K562 (cell line): Measurements from ENCODE around the gene PACSIN3. TPM values are rescaled to one million over a fixed set of nuclear protein-coding genes. Genes with fewer than 3 reads are reported as not detected.

ENCODE experiments used
- ATAC-seq: fragments of 200-7000 bp; cut with Tn5 transposase; 3 replicates; pipeline ENCODE4 v1.9.1; 2020; ENCODE audit warnings: moderate library complexity
- BruUV-seq: library from RNA; stranded (reverse); fragments of 400-500 nt; replicated peaks from 2 replicates; lab custom pipeline; 2021; lab: Mats Ljungman, UMichigan
- CTCF ChIA-PET: fragments of 300-600 bp; formaldehyde crosslinking; extraction: SDS; loops from one replicate; lab custom pipeline; 2021; ENCODE audit warnings: low intra/inter-chr PET ratio; lab: Yijun Ruan, JAX
- POLR2A ChIA-PET: fragments of 300-600, 350-650 bp; sonication (Branson Sonifier 250); formaldehyde crosslinking; extraction: SDS; loops from one replicate; lab custom pipeline; 2021; ENCODE audit warnings: antibody characterized with exemption, inconsistent platforms; lab: Yijun Ruan, JAX
- DNase-seq, 4 experiments: peaks; one replicate each; pipeline versions ENCODE4 v3.0.0 to v3.0.0-alpha.2; 2011 to 2018; ENCODE audit warnings: low spot score in 3 of 4, mixed read lengths in 3 of 4; ENCODE audit errors: extremely low read depth in 1 of 4
- FAIRE-seq: peaks from 2 replicates; lab custom pipeline; 2011; peaks lifted over from hg19 to GRCh38; lab: Jason Lieb, UNC
- H2AFZ ChIP-seq: 2 replicates; pipeline ENCODE4 v1.6.0; 2011; ENCODE audit warnings: low read depth, low read length, control low read depth, inconsistent platforms
- H3K27ac ChIP-seq: fragments of 200-600 bp; 3 replicates; pipeline ENCODE4 v1.8.0; 2011; ENCODE audit warnings: low read depth, mild to moderate bottlenecking, control low read depth, inconsistent platforms, low read length, moderate library complexity, mixed read lengths; ENCODE audit errors: extremely low read depth
- H3K27me3 ChIP-seq, 2 experiments: fragments of 300-600 bp in 1 of 2; 2 replicates in 1 of 2; 3 replicates in 1 of 2; pipeline versions ENCODE4 v1.6.0 to v1.8.0; 2011; ENCODE audit warnings: inconsistent platforms in 2 of 2, low read length in 2 of 2, mild to moderate bottlenecking in 1 of 2, mixed read lengths in 1 of 2, moderate library complexity in 1 of 2; ENCODE audit not compliant: control insufficient read depth in 2 of 2, insufficient read depth in 2 of 2
- H3K36me3 ChIP-seq: fragments of 300-600 bp; 3 replicates; pipeline ENCODE4 v1.8.0; 2011; ENCODE audit warnings: mild to moderate bottlenecking, low read length, inconsistent platforms; ENCODE audit not compliant: control insufficient read depth, insufficient read depth
- H3K4me1 ChIP-seq, 2 experiments: fragments of 200-600 bp in 1 of 2; replicated peaks in 1 of 2; 2 replicates in 1 of 2; 3 replicates in 1 of 2; pipeline versions ENCODE4 v1.5.1 to v1.8.0; 2011; ENCODE audit warnings: inconsistent platforms in 2 of 2, low read length in 2 of 2, mild to moderate bottlenecking in 1 of 2, mixed read lengths in 1 of 2, moderate library complexity in 1 of 2; ENCODE audit not compliant: control insufficient read depth in 2 of 2, insufficient read depth in 2 of 2
- H3K4me2 ChIP-seq: 2 replicates; pipeline ENCODE4 v1.6.1; 2011; ENCODE audit warnings: low read length, control low read depth, inconsistent platforms, mixed read lengths; ENCODE audit not compliant: insufficient read depth
- H3K4me3 ChIP-seq: fragments of 200-600 bp; sonication (generic), shearing (Covaris generic); 2 replicates; pipeline ENCODE4 v1.5.1; 2016; ENCODE audit warnings: control low read depth, inconsistent platforms
- H3K79me2 ChIP-seq: fragments of 200-600 bp; 3 replicates; pipeline ENCODE4 v1.8.0; 2011; ENCODE audit warnings: low read length, inconsistent platforms; ENCODE audit not compliant: control insufficient read depth, insufficient read depth
- H3K9ac ChIP-seq, 2 experiments: 2 replicates each; pipeline versions ENCODE4 v1.6.0 to v1.6.1; 2011; ENCODE audit warnings: low read depth in 2 of 2, low read length in 2 of 2, control low read depth in 1 of 2, inconsistent platforms in 1 of 2, mild to moderate bottlenecking in 1 of 2, mixed read lengths in 1 of 2; ENCODE audit not compliant: insufficient read depth in 1 of 2
- H3K9me1 ChIP-seq: one replicate; pipeline ENCODE4 v1.6.0; 2011; ENCODE audit warnings: inconsistent platforms, mild to moderate bottlenecking, low read length, moderate library complexity; ENCODE audit not compliant: control insufficient read depth, insufficient read depth
- H3K9me3 ChIP-seq: replicated peaks from 2 replicates; pipeline ENCODE4 v1.5.1; 2011; ENCODE audit warnings: low read depth, low read length, inconsistent platforms; ENCODE audit not compliant: control insufficient read depth, insufficient read depth
- H4K20me1 ChIP-seq: replicated peaks from 2 replicates; pipeline ENCODE4 v1.6.1; 2011; ENCODE audit warnings: low read length, inconsistent platforms, mixed read lengths; ENCODE audit not compliant: control insufficient read depth, insufficient read depth
- ARID1B ChIP-seq: fragments of 450-650 bp; IDR thresholded peaks from 2 replicates; pipeline ENCODE4 v1.6.1; 2016; ENCODE audit warnings: antibody characterized with exemption, mild to moderate bottlenecking, inconsistent platforms
- ATF3 ChIP-seq, 2 experiments: fragments of 450-650 bp in 1 of 2; sonication (generic) in 1 of 2; formaldehyde crosslinking in 1 of 2; IDR thresholded peaks in 1 of 2; conservative IDR thresholded peaks in 1 of 2; 2 replicates each; pipeline versions ENCODE4 v1.6.1 to v1.8.1; 2016 to 2023; ENCODE audit warnings: mild to moderate bottlenecking in 2 of 2, moderate library complexity in 2 of 2, inconsistent platforms in 1 of 2, missing genetic modification reagents in 1 of 2
- CBX3 ChIP-seq, 2 experiments: IDR thresholded peaks; 1 replicate in 1 of 2; 2 replicates in 1 of 2; pipeline ENCODE4 v1.6.1; 2012; ENCODE audit warnings: inconsistent platforms in 2 of 2, low read length in 2 of 2, borderline replicate concordance in 1 of 2, control low read depth in 1 of 2
- CEBPG ChIP-seq, 3 experiments: fragments of 200-800 bp in 1 of 3; sonication (Bioruptor generic) in 1 of 3; sonication (generic) in 1 of 3; formaldehyde crosslinking in 1 of 3; IDR thresholded peaks in 2 of 3; conservative IDR thresholded peaks in 1 of 3; 2 replicates each; pipeline versions ENCODE4 v1.6.1 to v1.8.0; 2016 to 2022; ENCODE audit warnings: missing compliant biosample characterization in 2 of 3, missing genetic modification characterization in 2 of 3, mild to moderate bottlenecking in 1 of 3, missing genetic modification reagents in 1 of 3
- FUS ChIP-seq: fragments of 200-400 bp; formaldehyde crosslinking; optimal IDR thresholded peaks from 2 replicates; pipeline ENCODE3; 2017; ENCODE audit warnings: low read depth, low read length
- HDAC1 ChIP-seq, 2 experiments: fragments of 450-650 bp; IDR thresholded peaks; 2 replicates each; pipeline ENCODE4 v1.6.1; 2016 to 2017; ENCODE audit warnings: inconsistent platforms in 1 of 2, mild to moderate bottlenecking in 1 of 2, moderate library complexity in 1 of 2
- ILK ChIP-seq: fragments of 450-650 bp; IDR thresholded peaks from 2 replicates; pipeline ENCODE4 v1.6.1; 2016; ENCODE audit warnings: missing genetic modification characterization, low read depth, mild to moderate bottlenecking, missing compliant biosample characterization, moderate library complexity, borderline replicate concordance
- LARP7 ChIP-seq: fragments of 450-650 bp; IDR thresholded peaks from 2 replicates; pipeline ENCODE4 v1.6.1; 2016
- LCOR ChIP-seq: sonication (generic); formaldehyde crosslinking; IDR thresholded peaks from 2 replicates; pipeline ENCODE4 v1.8.0; 2022; ENCODE audit warnings: mild to moderate bottlenecking, missing genetic modification reagents
- MCM7 ChIP-seq, 2 experiments: fragments of 450-650 bp; IDR thresholded peaks; 2 replicates each; pipeline ENCODE4 v1.6.1; 2016 to 2018
- TGIF2 ChIP-seq: sonication (generic); formaldehyde crosslinking; IDR thresholded peaks from 2 replicates; pipeline ENCODE4 v1.8.1; 2022; ENCODE audit warnings: mild to moderate bottlenecking, missing genetic modification reagents, moderate library complexity
- ZBTB1 ChIP-seq: sonication (generic); formaldehyde crosslinking; IDR thresholded peaks from 2 replicates; pipeline ENCODE4 v1.8.1; 2023; ENCODE audit warnings: missing genetic modification reagents, low read depth, mild to moderate bottlenecking, borderline replicate concordance
- ZNF175 ChIP-seq: fragments of 200-800 bp; sonication (Bioruptor generic); IDR thresholded peaks from 2 replicates; pipeline ENCODE4 v1.6.1; 2016; ENCODE audit warnings: low read depth, mild to moderate bottlenecking, missing genetic modification characterization, missing compliant biosample characterization
- ZNF239 ChIP-seq: fragments of 250-450 bp; sonication (Bioruptor Pico); IDR thresholded peaks from 2 replicates; pipeline ENCODE4 v1.4.0; 2020; ENCODE audit warnings: mild to moderate bottlenecking
- ZNF311 ChIP-seq: fragments of 250-450 bp; sonication (Bioruptor Pico); IDR thresholded peaks from 2 replicates; pipeline ENCODE4 v1.4.0; 2020; ENCODE audit warnings: mild to moderate bottlenecking, moderate library complexity
- ZNF707 ChIP-seq: fragments of 250-450 bp; sonication (Bioruptor Pico); conservative IDR thresholded peaks from 2 replicates; pipeline ENCODE4 v1.8.0; 2022; ENCODE audit warnings: inconsistent platforms, mild to moderate bottlenecking, moderate library complexity
- ZNF740 ChIP-seq, 3 experiments: fragments of 200-800 bp in 1 of 3; sonication (Bioruptor generic) in 1 of 3; sonication (generic) in 1 of 3; formaldehyde crosslinking in 1 of 3; IDR thresholded peaks; 2 replicates each; pipeline versions ENCODE4 v1.6.1 to v1.8.0; 2016 to 2022; ENCODE audit warnings: mild to moderate bottlenecking in 2 of 3, missing compliant biosample characterization in 2 of 3, missing genetic modification characterization in 2 of 3, missing genetic modification reagents in 1 of 3
- ZSCAN32 ChIP-seq: fragments of 450-650 bp; formaldehyde crosslinking; IDR thresholded peaks from 2 replicates; pipeline ENCODE4 v1.4.0; 2020; ENCODE audit warnings: mild to moderate bottlenecking, moderate library complexity
- WGBS: fragments of 100-300 bp; shearing (Covaris generic); methylation state at CpG from one replicate; pipeline ENCODE4 v1.1.6; 2016; ENCODE audit warnings: low coverage, mixed read lengths; ENCODE audit not compliant: insufficient coverage; ENCODE audit errors: missing lambda C conversion rate; 5-methylcytosine and 5-hydroxymethylcytosine counted together
- in situ Hi-C: fragments of 300-500 bp; cut with MboI; formaldehyde crosslinking; loops from 4 replicates; pipeline ENCODE4 v1.15.0; 2018; ENCODE audit warnings: inconsistent platforms, mixed read lengths
- intact Hi-C: fragments of 100-400 bp; cut with micrococcal nuclease; formaldehyde crosslinking; loops from 2 replicates; pipeline ENCODE4 v1.14.2; 2022
- polyA plus RNA-seq, 8 experiments: library from polyadenylated mRNA; depleted of rRNA in 4 of 8; stranded (reverse) in 5 of 8; unstranded in 3 of 8; fragments of >200 nt; fragmentation: Nextera tagmentation in 2 of 8; fragmentation: Illumina TruSeq in 1 of 8; extraction: Ambion mirVana in 2 of 8; extraction: Trizol in 1 of 8; gene quantifications; 2 replicates each; pipeline versions ENCODE4 v1.2.1 to v1.2.3, GENCODE V29; 2011 to 2014; ENCODE audit warnings: inconsistent platforms in 1 of 8, missing spikeins in 1 of 8
- total RNA-seq, 7 experiments: library from RNA; depleted of rRNA in 6 of 7; stranded (reverse); fragments of >200 nt in 6 of 7; fragmentation: Illumina TruSeq in 2 of 7; extraction: Trizol in 2 of 7; gene quantifications; 2 replicates each; pipeline versions ENCODE4 v1.2.1 to v1.2.3, GENCODE V29; 2011 to 2021; ENCODE audit warnings: low replicate concordance in 1 of 7

PACSIN3 gene
- total and polyA plus RNA-seq, 9 of the 15 experiments (the other 6 are each of a cell fraction or from before 2014, with no cell fraction given), result 0.13 to 18.1 (median 7.1) TPM

GRCh38 chr11:47177229-47177845, 8.9 kb downstream of the PACSIN3 start:
- peaks cover 43% of the 10 kb centered on the region for H3K36me3 ChIP-seq
- peaks cover 6% of the 10 kb centered on the region; the same call in 1 of the 2 replicates for H4K20me1 ChIP-seq
- peaks cover 3% of the 10 kb centered on the region for H3K9me1 ChIP-seq
- H2AFZ ChIP-seq, result peak overlapping the region; percentile 97
- intact Hi-C loops (loop anchor here (1.0 to 2.0 kb wide), 5 partner anchors 71 to 277 kb away; partner anchors contain the start of genes ACP2 and SLC39A13), in situ Hi-C loops (loop anchor here (10.0 kb wide), 1 partner anchor 167 kb away; no protein-coding TSS in a partner anchor)
- 2% methylated on average over 21 of the region's 21 CpGs for WGBS
- H3K9ac ChIP-seq, result peak overlapping the region; percentile 87 to 96
- BruUV-seq, result no TSS peak
- peak overlapping the region; percentile 89 for H3K4me3 ChIP-seq
- ATAC-seq (peak; percentile 70), DNase-seq (peak; percentile 62 to 80 (median 66)), FAIRE-seq (no peak)
- H3K27ac ChIP-seq, result peak overlapping the region; percentile 88
- no peaks in the 10 kb centered on the region for H3K9me3 ChIP-seq
- CTCF ChIA-PET, result interaction anchor here (0.7 to 1.9 kb wide), 2 partner anchors 24 to 178 kb away, joined by 3 to 10 read pairs; no protein-coding TSS in a partner anchor
- POLR2A ChIA-PET, result interaction anchor here (0.6 to 1.5 kb wide), 3 partner anchors 10 to 248 kb away, joined by 3 to 11 read pairs (median 6); no protein-coding TSS in a partner anchor
- H3K4me1 ChIP-seq, result peaks cover 16 to 33% of the 10 kb centered on the region in 2 experiments
- H3K4me2 ChIP-seq, result peak overlapping the region; percentile 90
- no peaks in the 10 kb centered on the region for H3K27me3 ChIP-seq
- H3K79me2 ChIP-seq, result peaks cover 42% of the 10 kb centered on the region
- TF ChIP-seq ATF3 (IDR thresholded peaks at IDR 0.05), result no peak
- TF ChIP-seq ATF3 (CRISPR knock-in tag; conservative IDR thresholded peaks at IDR 0.05), result peak; percentile 31; the same call in 1 of the 2 replicates
- peak in 1 of 2 experiments; percentile 92; a peak in 2 of 4 replicates for TF ChIP-seq HDAC1 (IDR thresholded peaks at IDR 0.05)
- no peak for TF ChIP-seq ZNF707 (CRISPR knock-in tag)
- peak; percentile 36; the same call in 1 of the 2 replicates for TF ChIP-seq ZNF740 (CRISPR knock-in tag; IDR thresholded peaks at IDR 0.05)
- 0 out of 4 replicates have a peak, but pooled peaks of 1 of the 2 experiments have one; percentile 80 for TF ChIP-seq ZNF740 (tag; IDR thresholded peaks at IDR 0.05)
- no peak for TF ChIP-seq MCM7 (IDR thresholded peaks at IDR 0.05)
- no peak for TF ChIP-seq ZBTB1 (CRISPR knock-in tag)
- TF ChIP-seq LARP7, result peak; percentile 18; the same call in 1 of the 2 replicates
- TF ChIP-seq ZNF239 (CRISPR knock-in tag), result no peak
- TF ChIP-seq FUS, result no peak
- no peak for TF ChIP-seq ILK (tag)
- TF ChIP-seq ZNF175 (CRISPR knock-in tag), result no peak
- peak; percentile 53 for TF ChIP-seq ARID1B
- no peak for TF ChIP-seq ZNF311 (CRISPR knock-in tag)
- no peak for TF ChIP-seq ZSCAN32 (CRISPR knock-in tag)
- 0 out of 2 replicates have a peak, but pooled peaks have one; percentile 17 for TF ChIP-seq CEBPG (CRISPR knock-in tag; IDR thresholded peaks at IDR 0.05)
- TF ChIP-seq CEBPG (tag; conservative IDR thresholded peaks at IDR 0.05 in 1 of 2, IDR thresholded peaks at IDR 0.05 in 1 of 2), result no peak
- TF ChIP-seq TGIF2, result no peak
- no peak for TF ChIP-seq CBX3 (IDR thresholded peaks at IDR 0.05; ENCODE audit: borderline replicate concordance in 1 of 2, low read length in 2 of 2)
- TF ChIP-seq LCOR (CRISPR knock-in tag), result 0 out of 2 replicates have a peak, but pooled peaks have one; percentile 59
